ENCODE data around the gene TMEM26.

- TF ChIP-seq POLR2A (IDR thresholded peaks at IDR 0.05; ENCODE audit: low read depth, low read length): no peak
- TF ChIP-seq TAF1 (IDR thresholded peaks at IDR 0.05; ENCODE audit: borderline replicate concordance, low read depth, low read length): no peak
- TF ChIP-seq POLR2AphosphoS5 (IDR thresholded peaks at IDR 0.05; ENCODE audit: low read depth, low read length): no peak
Measured at GRCh38 chr10:61363006-61363405, 90.2 kb downstream of the TMEM26 start.
